Effector memory CD8-positive, alpha-beta T cell (primary cell): ENCODE results near the gene MCTP1.
"Not testable (repeated sequence)": the region's sequence is repeated elsewhere in the genome, so short reads cannot be mapped to it uniquely, and the experiment has no call there.

Experiments
- ATAC-seq: fragments of 150-1000 bp; cut with Tn5 transposase; replicated peaks from 2 replicates; pipeline ENCODE4 v1.10.0; 2021; ENCODE audit warnings: mild to moderate bottlenecking, moderate library complexity
- DNase-seq, 3 experiments: peaks; one replicate each; pipeline ENCODE4 v3.0.0; 2021
- H3K27ac Mint-ChIP-seq, 2 donors: one replicate each; pipeline ENCODE4 v1.8.0; 2022; ENCODE audit warnings: mild to moderate bottlenecking in 2 of 2, mixed read lengths in 2 of 2, moderate library complexity in 2 of 2
- H3K27me3 Mint-ChIP-seq, 2 donors: one replicate each; pipeline ENCODE4 v1.8.0; 2022; ENCODE audit warnings: mixed read lengths in 2 of 2
- H3K36me3 Mint-ChIP-seq: one replicate; pipeline ENCODE4 v1.8.0; 2022; ENCODE audit warnings: mild to moderate bottlenecking, moderate library complexity, mixed read lengths; ENCODE audit not compliant: insufficient read depth
- H3K4me1 Mint-ChIP-seq, 2 donors: one replicate each; pipeline ENCODE4 v1.8.0; 2022; ENCODE audit warnings: low read depth in 2 of 2, mixed read lengths in 2 of 2
- H3K4me3 Mint-ChIP-seq, 2 donors: one replicate each; pipeline ENCODE4 v1.8.0; 2022; ENCODE audit warnings: mild to moderate bottlenecking in 2 of 2, mixed read lengths in 2 of 2, moderate library complexity in 2 of 2
- H3K9me3 Mint-ChIP-seq, 2 donors: one replicate each; pipeline ENCODE4 v1.8.0; 2022; ENCODE audit warnings: mixed read lengths in 2 of 2

Gene MCTP1

GRCh38 chr5:95152535-95152934 lies 132.4 kb downstream of the MCTP1 start:
- Mint-ChIP-seq H3K36me3 (no peaks in the 10 kb centered on the region), H3K27me3 (no peaks in the 10 kb centered on the region), H3K4me3 (no peak overlapping the region), H3K9me3 (peaks cover 2 to 9% of the 10 kb centered on the region in 2 donors), H3K4me1 (no peaks in the 10 kb centered on the region), H3K27ac (no peak overlapping the region)
- ATAC-seq (no peak), DNase-seq (no peak)

- DNase-seq (no peak), ATAC-seq (no peak)
- Mint-ChIP-seq H3K4me3 (no peak overlapping the region), H3K9me3 (peaks cover 2 to 9% of the 10 kb centered on the region in 2 donors), H3K27ac (no peak overlapping the region), H3K27me3 (no peaks in the 10 kb centered on the region), H3K4me1 (no peaks in the 10 kb centered on the region), H3K36me3 (no peaks in the 10 kb centered on the region)
These were observed 132.8 kb downstream of the MCTP1 start for GRCh38 chr5:95152131-95152530.

- H3K4me3 Mint-ChIP-seq: no peak overlapping the region
- no peaks in the 10 kb centered on the region for H3K36me3 Mint-ChIP-seq
- peaks cover 3 to 9% of the 10 kb centered on the region in 2 donors for H3K9me3 Mint-ChIP-seq
- H3K27me3 Mint-ChIP-seq: no peaks in the 10 kb centered on the region
- H3K27ac Mint-ChIP-seq: no peak overlapping the region
- no peaks in the 10 kb centered on the region for H3K4me1 Mint-ChIP-seq
- no peak for DNase-seq
- no peak for ATAC-seq
These were observed 133.2 kb downstream of the MCTP1 start for GRCh38 chr5:95151694-95152093.

- peaks cover 6 to 9% of the 10 kb centered on the region in 2 donors for H3K9me3 Mint-ChIP-seq
- H3K27ac Mint-ChIP-seq: no peak overlapping the region
- H3K27me3 Mint-ChIP-seq: no peaks in the 10 kb centered on the region
- DNase-seq: no peak
- no peaks in the 10 kb centered on the region for H3K4me1 Mint-ChIP-seq
- H3K36me3 Mint-ChIP-seq: no peaks in the 10 kb centered on the region
- no peak overlapping the region for H3K4me3 Mint-ChIP-seq
- no peak for ATAC-seq
These were observed 135.5 kb downstream of the MCTP1 start for GRCh38 chr5:95149387-95149786.

DNA sequence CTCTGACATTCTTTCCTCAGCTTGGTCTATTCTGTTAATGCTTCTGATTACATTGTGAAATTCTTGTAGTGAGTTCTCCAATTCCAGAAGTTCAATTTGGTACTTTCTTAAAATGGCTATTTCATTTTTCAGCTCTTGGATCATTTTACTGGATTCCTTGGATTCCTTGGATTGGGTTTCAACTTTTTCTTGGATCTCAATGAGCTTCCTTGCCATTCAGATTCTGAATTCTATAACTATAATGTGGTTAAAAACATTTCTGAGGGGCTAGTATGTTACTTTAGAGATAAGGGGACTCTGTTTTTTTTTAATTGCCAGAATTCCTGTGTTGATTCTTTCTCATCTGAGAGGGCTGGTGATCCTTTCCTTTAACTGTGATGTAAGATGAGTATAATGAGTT lies 136.4 kb downstream of the MCTP1 start:
- Mint-ChIP-seq H3K27ac (no peak overlapping the region), H3K4me3 (no peak overlapping the region), H3K9me3 (peaks cover 6 to 9% of the 10 kb centered on the region in 2 donors), H3K27me3 (no peaks in the 10 kb centered on the region), H3K36me3 (no peaks in the 10 kb centered on the region), H3K4me1 (no peaks in the 10 kb centered on the region)
- DNase-seq (no peak), ATAC-seq (no peak)

DNA sequence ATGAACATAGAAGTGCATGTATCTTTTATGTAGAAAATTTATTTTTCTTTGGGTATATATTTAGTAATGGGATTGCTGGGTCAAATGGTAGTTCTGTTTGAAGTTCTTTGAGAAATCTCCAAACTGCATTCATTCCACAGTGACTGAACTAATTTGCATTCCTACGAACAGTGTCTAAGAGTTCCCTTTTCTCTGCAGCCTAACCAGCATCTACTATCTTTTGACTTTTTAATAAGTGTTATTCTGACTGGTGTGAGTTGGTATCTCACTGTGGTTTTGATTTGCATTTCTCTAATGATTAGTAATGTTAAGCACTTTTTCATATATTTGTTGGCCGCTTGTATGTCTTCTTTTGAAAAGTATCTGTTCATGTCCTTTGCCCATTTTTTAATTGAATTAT lies 141.0 kb downstream of the MCTP1 start:
- H3K27me3 Mint-ChIP-seq, DNase-seq, H3K4me3 Mint-ChIP-seq, H3K36me3 Mint-ChIP-seq, H3K4me1 Mint-ChIP-seq, H3K27ac Mint-ChIP-seq, ATAC-seq, H3K9me3 Mint-ChIP-seq: not testable (repeated sequence)

GRCh38 chr5:95142145-95142544 lies 142.7 kb downstream of the MCTP1 start:
- H3K27ac Mint-ChIP-seq: no peak overlapping the region
- peaks cover 0 to 4% of the 10 kb centered on the region in 2 donors for H3K9me3 Mint-ChIP-seq
- no peak overlapping the region for H3K4me3 Mint-ChIP-seq
- no peaks in the 10 kb centered on the region for H3K36me3 Mint-ChIP-seq
- H3K4me1 Mint-ChIP-seq: no peaks in the 10 kb centered on the region
- DNase-seq (no peak), ATAC-seq (no peak)
- H3K27me3 Mint-ChIP-seq: no peaks in the 10 kb centered on the region

- no peaks in the 10 kb centered on the region for H3K36me3 Mint-ChIP-seq
- no peaks in the 10 kb centered on the region for H3K4me1 Mint-ChIP-seq
- H3K9me3 Mint-ChIP-seq: no peaks in the 10 kb centered on the region
- H3K27me3 Mint-ChIP-seq: no peaks in the 10 kb centered on the region
- H3K27ac Mint-ChIP-seq: no peak overlapping the region
- ATAC-seq: no peak
- H3K4me3 Mint-ChIP-seq: no peak overlapping the region
- no peak for DNase-seq
These were observed 143.8 kb downstream of the MCTP1 start for GRCh38 chr5:95141141-95141540.

DNA sequence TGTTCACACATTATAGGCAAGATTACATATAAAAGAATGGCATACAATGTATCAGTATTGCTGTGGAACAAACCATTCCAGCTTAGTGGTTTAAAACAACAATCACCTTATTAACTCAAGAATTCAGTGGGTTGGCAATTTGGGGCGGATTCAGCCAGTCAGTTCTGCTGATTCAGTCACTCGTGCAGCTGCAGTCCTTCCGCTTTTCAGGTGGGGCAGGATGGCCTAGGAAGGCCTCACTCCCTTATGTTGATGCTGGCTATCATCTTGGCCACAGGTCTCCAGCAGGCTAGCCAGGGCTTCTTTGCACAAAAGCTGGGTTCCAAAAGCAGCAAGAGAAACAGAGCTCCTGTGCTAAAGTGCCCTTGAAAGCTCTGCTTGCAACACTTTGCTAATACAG lies 150.6 kb downstream of the MCTP1 start:
- no peak for DNase-seq
- Mint-ChIP-seq H3K36me3 (no peaks in the 10 kb centered on the region), H3K27me3 (no peaks in the 10 kb centered on the region), H3K9me3 (peaks cover 0 to 1% of the 10 kb centered on the region in 2 donors), H3K27ac (no peak overlapping the region), H3K4me3 (no peak overlapping the region), H3K4me1 (no peaks in the 10 kb centered on the region)
- no peak for ATAC-seq

- Mint-ChIP-seq H3K36me3 (no peaks in the 10 kb centered on the region), H3K4me1 (no peaks in the 10 kb centered on the region), H3K4me3 (no peak overlapping the region), H3K27ac (no peak overlapping the region), H3K27me3 (no peaks in the 10 kb centered on the region), H3K9me3 (peaks cover 3 to 7% of the 10 kb centered on the region in 2 donors)
- no peak for DNase-seq
- no peak for ATAC-seq
These were observed 152.8 kb downstream of the MCTP1 start for GRCh38 chr5:95132096-95132495.

DNA sequence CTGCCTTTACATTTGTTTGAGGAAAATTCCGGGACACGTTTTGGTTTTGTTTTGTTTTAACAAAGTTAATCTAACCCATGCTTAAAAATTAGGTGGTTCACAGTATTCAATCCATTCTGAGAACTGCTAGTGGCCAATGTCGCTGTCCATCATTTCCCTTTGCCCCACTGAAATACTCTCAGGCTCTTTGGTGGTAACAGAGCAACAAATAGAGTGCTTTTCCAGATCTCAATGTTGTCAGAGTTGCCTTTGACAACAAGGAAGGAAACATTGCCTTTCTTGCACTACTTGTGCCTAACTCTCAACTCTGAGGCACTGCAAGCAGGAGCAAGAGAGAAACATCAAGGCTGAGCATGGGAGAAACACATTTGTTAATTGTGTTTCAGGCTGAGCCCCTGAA lies 154.0 kb downstream of the MCTP1 start:
- Mint-ChIP-seq H3K4me3 (no peak overlapping the region), H3K4me1 (no peaks in the 10 kb centered on the region)
- no peak for ATAC-seq

GRCh38 chr5:95124731-95125130 lies 160.2 kb downstream of the MCTP1 start:
- ATAC-seq: no peak
- no peaks in the 10 kb centered on the region for H3K36me3 Mint-ChIP-seq
- no peak overlapping the region for H3K27ac Mint-ChIP-seq
- no peak for DNase-seq
- no peaks in the 10 kb centered on the region for H3K27me3 Mint-ChIP-seq
- H3K4me1 Mint-ChIP-seq: no peaks in the 10 kb centered on the region
- peaks cover 2 to 8% of the 10 kb centered on the region in 2 donors for H3K9me3 Mint-ChIP-seq
- no peak overlapping the region for H3K4me3 Mint-ChIP-seq

More for the DNA sequence above, 154.0 kb downstream of the MCTP1 start:
- no peaks in the 10 kb centered on the region for H3K27me3 Mint-ChIP-seq
- H3K27ac Mint-ChIP-seq: no peak overlapping the region
- no peak for DNase-seq
- no peaks in the 10 kb centered on the region for H3K36me3 Mint-ChIP-seq
- peaks cover 3 to 8% of the 10 kb centered on the region in 2 donors for H3K9me3 Mint-ChIP-seq

- peaks cover 2 to 8% of the 10 kb centered on the region in 2 donors for H3K9me3 Mint-ChIP-seq
- DNase-seq: no peak
- no peak for ATAC-seq
- no peaks in the 10 kb centered on the region for H3K4me1 Mint-ChIP-seq
- H3K27me3 Mint-ChIP-seq: no peaks in the 10 kb centered on the region
- no peak overlapping the region for H3K27ac Mint-ChIP-seq
- H3K36me3 Mint-ChIP-seq: no peaks in the 10 kb centered on the region
- no peak overlapping the region for H3K4me3 Mint-ChIP-seq
These were observed 160.8 kb downstream of the MCTP1 start for GRCh38 chr5:95124101-95124500.

- ATAC-seq: no peak
- Mint-ChIP-seq H3K27ac (no peak overlapping the region), H3K4me3 (no peak overlapping the region), H3K27me3 (no peaks in the 10 kb centered on the region), H3K36me3 (no peaks in the 10 kb centered on the region), H3K4me1 (no peaks in the 10 kb centered on the region), H3K9me3 (peaks cover 0 to 16% of the 10 kb centered on the region in 2 donors)
- no peak for DNase-seq
These were observed 170.0 kb downstream of the MCTP1 start for GRCh38 chr5:95114902-95115301.

DNA sequence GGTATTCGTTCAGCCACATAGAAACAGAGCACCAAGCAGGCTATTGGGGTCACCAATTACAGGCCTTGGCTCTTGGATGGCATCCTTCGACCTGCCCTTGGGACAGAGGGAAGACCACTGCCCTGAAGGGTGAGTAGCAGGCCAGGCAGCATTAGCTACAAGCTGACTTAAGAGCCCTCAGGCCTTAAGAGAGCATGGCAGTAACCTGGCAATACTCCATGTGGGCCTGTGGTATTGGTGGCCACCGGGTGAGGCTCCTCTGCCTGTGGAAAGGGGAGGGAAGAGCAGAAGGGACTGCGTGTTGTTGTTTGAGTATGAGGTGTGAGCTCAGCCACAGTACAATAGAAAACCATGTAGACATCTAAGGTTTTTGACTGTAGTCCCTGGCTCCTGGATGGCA lies 170.6 kb downstream of the MCTP1 start:
- DNase-seq: no peak
- Mint-ChIP-seq H3K4me1 (no peaks in the 10 kb centered on the region), H3K27ac (no peak overlapping the region), H3K9me3 (peaks cover 0 to 16% of the 10 kb centered on the region in 2 donors), H3K36me3 (no peaks in the 10 kb centered on the region), H3K27me3 (no peaks in the 10 kb centered on the region), H3K4me3 (no peak overlapping the region)
- no peak for ATAC-seq
